ENCODE measurements around the gene ZNF805.
"Not testable (repeated sequence)": the region's sequence is repeated elsewhere in the genome, so short reads cannot be mapped to it uniquely, and the experiment has no call there.

ZNF805 gene

GRCh38 chr19:57271280-57271679, 30.8 kb downstream of the ZNF805 start:
- H3K4me3 ChIP-seq (ENCODE audit: low read depth, low read length) = no peak overlapping the region
- TF ChIP-seq, protein P1, sequence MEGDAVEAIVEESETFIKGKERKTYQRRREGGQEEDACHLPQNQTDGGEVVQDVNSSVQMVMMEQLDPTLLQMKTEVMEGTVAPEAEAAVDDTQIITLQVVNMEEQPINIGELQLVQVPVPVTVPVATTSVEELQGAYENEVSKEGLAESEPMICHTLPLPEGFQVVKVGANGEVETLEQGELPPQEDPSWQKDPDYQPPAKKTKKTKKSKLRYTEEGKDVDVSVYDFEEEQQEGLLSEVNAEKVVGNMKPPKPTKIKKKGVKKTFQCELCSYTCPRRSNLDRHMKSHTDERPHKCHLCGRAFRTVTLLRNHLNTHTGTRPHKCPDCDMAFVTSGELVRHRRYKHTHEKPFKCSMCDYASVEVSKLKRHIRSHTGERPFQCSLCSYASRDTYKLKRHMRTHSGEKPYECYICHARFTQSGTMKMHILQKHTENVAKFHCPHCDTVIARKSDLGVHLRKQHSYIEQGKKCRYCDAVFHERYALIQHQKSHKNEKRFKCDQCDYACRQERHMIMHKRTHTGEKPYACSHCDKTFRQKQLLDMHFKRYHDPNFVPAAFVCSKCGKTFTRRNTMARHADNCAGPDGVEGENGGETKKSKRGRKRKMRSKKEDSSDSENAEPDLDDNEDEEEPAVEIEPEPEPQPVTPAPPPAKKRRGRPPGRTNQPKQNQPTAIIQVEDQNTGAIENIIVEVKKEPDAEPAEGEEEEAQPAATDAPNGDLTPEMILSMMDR (IDR thresholded peaks at IDR 0.05; ENCODE audit: low read depth, low read length) = no peak
- H3K9me3 ChIP-seq (ENCODE audit: severe bottlenecking) = no peaks in the 10 kb centered on the region
- H3K36me3 ChIP-seq = no peaks in the 10 kb centered on the region
- no peak for DNase-seq
- no peak overlapping the region for H3K27ac ChIP-seq
- H3K27me3 ChIP-seq (ENCODE audit: insufficient read depth, low read depth, severe bottlenecking) = no peaks in the 10 kb centered on the region

GRCh38 chr19:57273014-57273413, 32.6 kb downstream of the ZNF805 start:
- no peaks in the 10 kb centered on the region for H3K27me3 ChIP-seq (ENCODE audit: insufficient read depth, low read depth, severe bottlenecking)
- no peak for DNase-seq
- H3K36me3 ChIP-seq = no peaks in the 10 kb centered on the region
- no peaks in the 10 kb centered on the region for H3K9me3 ChIP-seq (ENCODE audit: severe bottlenecking)
- TF ChIP-seq, protein P1 (IDR thresholded peaks at IDR 0.05; ENCODE audit: low read depth, low read length) = no peak
- H3K4me3 ChIP-seq (ENCODE audit: low read depth, low read length) = no peak overlapping the region
- no peak overlapping the region for H3K27ac ChIP-seq

- Histone ChIP-seq H3K36me3 (peaks cover 8% of the 10 kb centered on the region), H3K4me3 (ENCODE audit: low read depth, low read length) (no peak overlapping the region), H3K27me3 (ENCODE audit: insufficient read depth, low read depth, severe bottlenecking) (no peaks in the 10 kb centered on the region), H3K27ac (no peak overlapping the region), H3K9me3 (ENCODE audit: severe bottlenecking) (no peaks in the 10 kb centered on the region)
- no peak for DNase-seq
- TF ChIP-seq, protein P1 (IDR thresholded peaks at IDR 0.05; ENCODE audit: low read depth, low read length) = no peak
These were observed 36.0 kb downstream of the ZNF805 start for GRCh38 chr19:57276430-57276829.

- not testable (repeated sequence) for H3K9me3 ChIP-seq (ENCODE audit: severe bottlenecking); H3K27ac ChIP-seq; DNase-seq; H3K27me3 ChIP-seq (ENCODE audit: insufficient read depth, low read depth, severe bottlenecking); H3K4me3 ChIP-seq (ENCODE audit: low read depth, low read length)
- H3K36me3 ChIP-seq = peaks cover 21% of the 10 kb centered on the region
These were observed 38.0 kb downstream of the ZNF805 start for GRCh38 chr19:57278481-57278880.

DNA sequence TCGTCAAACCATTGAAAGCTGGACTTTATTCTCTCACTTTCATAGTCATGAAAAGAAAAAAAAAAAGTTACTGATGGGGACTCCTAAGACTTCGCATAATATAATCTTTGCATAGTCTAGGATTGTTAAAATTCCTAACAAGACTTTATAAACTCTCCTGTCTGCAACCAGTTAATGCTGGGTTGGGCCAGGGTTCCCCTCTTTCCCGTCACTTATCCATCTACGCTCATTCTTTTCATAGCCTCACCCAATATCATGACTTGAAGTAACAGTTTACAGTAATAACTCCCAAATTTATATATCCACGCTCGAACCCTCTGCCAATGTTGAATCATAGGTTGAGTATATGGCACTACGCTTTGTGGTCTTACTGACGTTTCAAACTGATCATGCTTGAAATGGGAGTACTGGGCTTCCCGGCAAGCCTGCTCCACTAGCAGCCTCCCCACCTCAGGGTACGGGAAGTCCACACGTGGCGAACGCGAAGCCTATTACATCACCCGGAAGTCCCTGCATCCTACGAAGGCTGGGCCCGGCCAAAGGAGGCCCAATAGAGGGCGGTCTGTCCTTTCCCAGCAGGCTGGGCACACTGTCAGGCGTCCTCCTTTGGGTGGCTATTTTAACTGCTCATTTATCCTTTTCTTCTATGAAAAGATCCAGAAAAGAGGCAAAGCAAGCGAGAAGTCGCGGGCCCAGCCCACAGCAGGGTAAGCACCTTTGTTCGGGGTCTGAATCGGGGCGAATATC, 39.2 kb downstream of the ZNF805 start:
- peaks cover 32% of the 10 kb centered on the region for H3K36me3 ChIP-seq
- peak overlapping the region; percentile 100 for H3K4me3 ChIP-seq (ENCODE audit: low read depth, low read length)
- DNase-seq = peak; percentile 93
- no peaks in the 10 kb centered on the region for H3K27me3 ChIP-seq (ENCODE audit: insufficient read depth, low read depth, severe bottlenecking)
- TF ChIP-seq, protein P1 (IDR thresholded peaks at IDR 0.05; ENCODE audit: low read depth, low read length) = peak; percentile 26; the same call in 1 of the 2 replicates
- no peaks in the 10 kb centered on the region for H3K9me3 ChIP-seq (ENCODE audit: severe bottlenecking)
- peak overlapping the region; percentile 96 for H3K27ac ChIP-seq

- DNase-seq = peak; percentile 97
- Histone ChIP-seq H3K36me3 (peaks cover 40% of the 10 kb centered on the region), H3K27ac (peak within 1 kb of the TSS; percentile 96), H3K27me3 (ENCODE audit: insufficient read depth, low read depth, severe bottlenecking) (no peaks in the 10 kb centered on the region), H3K9me3 (ENCODE audit: severe bottlenecking) (no peaks in the 10 kb centered on the region), H3K4me3 (ENCODE audit: low read depth, low read length) (peak within 1 kb of the TSS; percentile 100)
- TF ChIP-seq, protein P1 (IDR thresholded peaks at IDR 0.05; ENCODE audit: low read depth, low read length) = no peak
These were observed 39.9 kb downstream of the ZNF805 start, which contains the start of gene ZNF460 for GRCh38 chr19:57280165-57280961. Gene ZNF460 (plus strand): TSS chr19:57280485. CDS start chr19:57280807, 322 bp downstream.
